IMR-90 (cell line): ENCODE results near the gene LIN7C.

ENCODE experiments used
- CEBPB ChIP-seq: IDR thresholded peaks from 2 replicates; pipeline ENCODE4 v1.6.1; 2012; ENCODE audit warnings: low read depth, low read length, improper control_type of control experiment
- CTCF ChIP-seq: conservative IDR thresholded peaks from 2 replicates; pipeline ENCODE4 v1.5.1; 2012; ENCODE audit warnings: mild to moderate bottlenecking, low read depth, low read length, improper control_type of control experiment
- FOS ChIP-seq: fragments of 150-350 bp; IDR thresholded peaks from 2 replicates; pipeline ENCODE4 v1.6.1; 2016; ENCODE audit warnings: low read depth, low read length
- MAZ ChIP-seq: IDR thresholded peaks from 2 replicates; pipeline ENCODE4 v1.6.1; 2012; ENCODE audit warnings: low read depth, mild to moderate bottlenecking, low read length, improper control_type of control experiment, moderate library complexity, borderline replicate concordance
- NFE2L2 ChIP-seq: fragments of 150-350 bp; IDR thresholded peaks from 2 replicates; pipeline ENCODE4 v1.6.1; 2016; ENCODE audit warnings: low read depth, mild to moderate bottlenecking, low read length

GRCh38 chr11:27545946-27546345 is 39.4 kb upstream of the LIN7C start:
- TF ChIP-seq CTCF (no peak), CEBPB (no peak), FOS (no peak), MAZ (no peak), NFE2L2 (no peak)
